ENCODE measurements around the gene TRMT1.

DNA sequence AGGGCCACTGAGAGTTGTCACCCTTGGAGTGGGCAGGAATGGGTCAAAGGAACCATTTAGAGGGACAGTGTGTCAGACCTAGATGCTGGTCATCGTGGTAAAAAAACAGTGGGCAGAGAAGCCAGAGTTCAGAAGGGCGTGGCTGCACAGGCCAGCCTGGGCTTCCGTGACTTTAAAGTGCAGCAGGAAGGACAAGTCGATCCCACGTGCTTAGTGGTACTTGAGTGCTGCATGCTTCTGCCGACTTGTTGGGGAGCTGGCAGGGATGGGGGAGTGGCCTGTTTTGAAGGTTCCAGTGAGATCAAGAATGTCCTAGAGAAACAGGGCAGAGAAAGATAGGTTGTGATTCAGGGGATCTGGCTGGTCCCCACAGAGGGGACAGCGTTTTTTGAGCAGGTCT, 30.9 kb downstream of the TRMT1 start:
- no peak for TF ChIP-seq ZNF274 (IDR thresholded peaks at IDR 0.05; ENCODE audit: low read depth, low read length)
- no peak for TF ChIP-seq YY1 (IDR thresholded peaks at IDR 0.05; ENCODE audit: insufficient read depth, insufficient read length)
- no peak for TF ChIP-seq SUZ12 (IDR thresholded peaks at IDR 0.05; ENCODE audit: extremely low read depth, insufficient read depth, insufficient read length)
